Naive thymus-derived CD4-positive, alpha-beta T cell (primary cell): ENCODE data around the gene ANK3. TPM values are rescaled to one million over a fixed set of nuclear protein-coding genes. Genes with fewer than 3 reads are reported as not detected.
A peak's percentile ranks its signal among the peaks of the same experiment; 100 is the strongest.

Experiments used
- ATAC-seq: fragments of 150-1000 bp; cut with Tn5 transposase; 2 replicates; pipeline ENCODE4 v1.10.0; 2021; ENCODE audit warnings: mild to moderate bottlenecking, moderate library complexity
- CTCF ChIA-PET: fragments of 350-600 bp; sonication (Branson Sonifier 250); formaldehyde crosslinking; loops from one replicate; lab custom pipeline; 2021; ENCODE audit warnings: antibody characterized with exemption; lab: Charles Lee
- POLR2A ChIA-PET: fragments of 350-600 bp; sonication (Branson Sonifier 250); formaldehyde crosslinking; loops from one replicate; lab custom pipeline; 2021; ENCODE audit warnings: antibody characterized with exemption, inconsistent platforms; lab: Charles Lee
- DNase-seq, 9 donors: peaks; one replicate each; pipeline versions ENCODE4 v3.0.0 to v3.0.0-alpha.2; 2020 to 2022; ENCODE audit warnings: mixed read lengths in 1 of 9
- H3K27ac ChIP-seq: one replicate; pipeline ENCODE4 v1.7.0; 2013; ENCODE audit warnings: mild to moderate bottlenecking, low read depth, low read length, moderate library complexity
- H3K27me3 ChIP-seq, 2 donors: one replicate each; pipeline ENCODE4 v1.7.0; 2013; ENCODE audit warnings: low read length in 2 of 2, mild to moderate bottlenecking in 2 of 2, moderate library complexity in 2 of 2; ENCODE audit not compliant: control insufficient read depth in 2 of 2, insufficient read depth in 2 of 2
- H3K36me3 ChIP-seq, 3 experiments: 1 replicate in 2 of 3; 2 replicates in 1 of 3; pipeline ENCODE4 v1.7.0; 2013; ENCODE audit warnings: low read length in 3 of 3, mild to moderate bottlenecking in 3 of 3, moderate library complexity in 1 of 3; ENCODE audit not compliant: insufficient read depth in 3 of 3, control insufficient read depth in 2 of 3
- H3K4me1 ChIP-seq, 2 donors: one replicate each; pipeline ENCODE4 v1.7.0; 2013; ENCODE audit warnings: low read length in 2 of 2, mild to moderate bottlenecking in 2 of 2, moderate library complexity in 1 of 2; ENCODE audit not compliant: control insufficient read depth in 2 of 2, insufficient read depth in 2 of 2
- H3K4me3 ChIP-seq: 2 replicates; pipeline ENCODE4 v1.7.0; 2013; ENCODE audit warnings: mild to moderate bottlenecking, low read length
- H3K9me3 ChIP-seq, 3 experiments: 1 replicate in 2 of 3; 2 replicates in 1 of 3; pipeline ENCODE4 v1.7.0; 2013; ENCODE audit warnings: low read length in 3 of 3; ENCODE audit not compliant: control insufficient read depth in 2 of 3
- H3K27ac Mint-ChIP-seq, 9 donors: one replicate each; pipeline ENCODE4 v1.8.0; 2020 to 2022; ENCODE audit warnings: mixed read lengths in 9 of 9, mild to moderate bottlenecking in 8 of 9, moderate library complexity in 5 of 9, inconsistent platforms in 2 of 9
- H3K27me3 Mint-ChIP-seq, 5 donors: one replicate each; pipeline ENCODE4 v1.8.0; 2021 to 2022; ENCODE audit warnings: mixed read lengths in 5 of 5, mild to moderate bottlenecking in 1 of 5
- H3K36me3 Mint-ChIP-seq, 5 donors: one replicate each; pipeline ENCODE4 v1.8.0; 2020 to 2022; ENCODE audit warnings: mixed read lengths in 5 of 5, mild to moderate bottlenecking in 3 of 5, inconsistent platforms in 1 of 5
- H3K4me1 Mint-ChIP-seq, 7 donors: one replicate each; pipeline ENCODE4 v1.8.0; 2020 to 2022; ENCODE audit warnings: mixed read lengths in 7 of 7, mild to moderate bottlenecking in 3 of 7, inconsistent platforms in 1 of 7
- H3K4me3 Mint-ChIP-seq, 10 donors: one replicate each; pipeline ENCODE4 v1.8.0; 2020 to 2022; ENCODE audit warnings: mild to moderate bottlenecking in 10 of 10, mixed read lengths in 10 of 10, moderate library complexity in 6 of 10, inconsistent platforms in 2 of 10
- H3K9me3 Mint-ChIP-seq, 11 donors: one replicate each; pipeline ENCODE4 v1.8.0; 2020 to 2022; ENCODE audit warnings: mixed read lengths in 11 of 11, mild to moderate bottlenecking in 4 of 11, inconsistent platforms in 1 of 11, moderate library complexity in 1 of 11
- intact Hi-C, 2 donors: fragments of 100-400 bp; cut with micrococcal nuclease; formaldehyde crosslinking; loops; one replicate each; pipeline ENCODE4 v1.15.1; 2023
- polyA plus RNA-seq, 2 donors: library from polyadenylated mRNA; unstranded; fragments of 300-500 nt; fragmentation: Illumina TruSeq; gene quantifications; one replicate each; pipeline ENCODE4 v1.2.3, GENCODE V29; 2021
- total RNA-seq, 6 experiments: library from RNA in 5 of 6; stranded (reverse) in 5 of 6; gene quantifications; 1 replicate in 5 of 6; 2 replicates in 1 of 6; pipeline ENCODE4 v1.2.3 and lab custom pipeline; 2021 to 2026

The ANK3 gene
- total and polyA plus RNA-seq, 7 experiments from 2014 or later: 23.9 to 72.9 (median 61.4) TPM

DNA sequence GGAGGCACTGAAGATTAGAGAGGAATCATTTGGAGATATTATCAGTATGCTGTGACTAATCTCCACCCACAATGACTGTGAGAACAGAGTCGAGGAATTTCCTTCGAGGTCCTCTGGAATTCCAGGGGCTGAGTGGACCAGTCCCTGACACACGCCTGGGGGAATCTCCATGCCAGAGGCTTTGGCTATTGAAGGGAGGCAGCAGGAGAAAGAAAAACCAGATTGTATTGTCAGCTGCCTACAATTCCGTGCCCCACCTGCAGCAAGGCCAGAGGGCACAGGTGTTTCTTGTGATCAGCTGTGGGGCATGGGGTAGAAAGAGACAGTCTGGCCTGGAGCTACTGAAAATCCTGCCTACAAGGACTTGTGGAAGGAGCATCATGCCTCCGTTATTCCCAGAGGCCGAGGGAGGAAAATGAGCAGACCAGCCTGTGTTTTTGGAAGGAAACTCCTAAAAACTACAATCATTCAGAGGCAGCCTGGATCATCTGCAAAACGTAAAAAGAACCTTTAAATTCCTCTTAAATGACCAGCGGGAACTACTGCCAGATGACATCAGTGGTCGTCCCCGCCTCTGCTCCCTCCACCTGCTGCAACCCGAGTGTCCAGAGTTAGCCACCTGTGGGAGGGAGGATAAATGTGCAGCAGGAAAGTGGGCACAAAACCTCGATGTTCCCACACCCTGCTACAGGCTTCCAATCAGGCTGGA lies 25.4 kb upstream of the ANK3 start:
- Histone ChIP-seq H3K36me3 (no peaks in the 10 kb centered on the region), H3K4me1 (no peaks in the 10 kb centered on the region), H3K27me3 (no peaks in the 10 kb centered on the region), H3K4me3 (no peak overlapping the region), H3K9me3 (no peaks in the 10 kb centered on the region), H3K27ac (no peak overlapping the region)
- Mint-ChIP-seq H3K9me3 (peaks cover 0 to 2% (median 0%) of the 10 kb centered on the region in 11 donors), H3K27ac (peak overlapping the region in 1 of 9 donors; percentile 51), H3K4me1 (peaks cover 0 to 21% (median 4%) of the 10 kb centered on the region in 7 donors), H3K27me3 (no peaks in the 10 kb centered on the region), H3K4me3 (no peak overlapping the region), H3K36me3 (peaks cover 0 to 48% (median 17%) of the 10 kb centered on the region in 5 donors)
- DNase-seq (no peak), ATAC-seq (no peak)
- intact Hi-C loops: no loop called here
- POLR2A ChIA-PET: no interaction called here
- CTCF ChIA-PET: no interaction called here

DNA sequence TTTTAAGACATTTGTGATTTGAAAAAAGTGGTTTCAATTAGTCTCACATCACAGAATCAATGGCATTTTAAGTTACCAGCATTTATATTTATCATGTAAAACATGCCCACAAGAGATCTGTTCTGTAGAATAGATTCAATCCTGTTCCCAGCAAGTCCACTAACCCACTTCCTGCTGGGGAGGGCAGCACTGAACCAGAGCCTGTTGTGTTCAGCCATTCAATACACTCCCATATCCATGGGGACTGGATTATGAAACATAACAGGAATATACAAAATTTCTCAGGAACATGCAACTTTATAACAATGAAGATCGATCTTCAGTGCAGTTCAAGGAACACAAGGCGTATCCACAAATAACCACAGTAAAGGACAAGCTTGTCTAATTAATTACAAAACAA lies 24.4 kb upstream of the ANK3 start:
- ChIA-PET POLR2A (no interaction called here), CTCF (no interaction called here)
- DNase-seq: no peak
- Mint-ChIP-seq H3K27ac (no peak overlapping the region), H3K36me3 (peaks cover 0 to 55% (median 26%) of the 10 kb centered on the region in 5 donors), H3K4me3 (no peak overlapping the region), H3K27me3 (no peaks in the 10 kb centered on the region), H3K9me3 (peaks cover 0 to 2% (median 0%) of the 10 kb centered on the region in 11 donors), H3K4me1 (peaks cover 0 to 18% (median 6%) of the 10 kb centered on the region in 7 donors)
- Histone ChIP-seq H3K4me3 (no peak overlapping the region), H3K27ac (no peak overlapping the region), H3K36me3 (no peaks in the 10 kb centered on the region), H3K4me1 (no peaks in the 10 kb centered on the region), H3K9me3 (no peaks in the 10 kb centered on the region), H3K27me3 (no peaks in the 10 kb centered on the region)
- intact Hi-C loops: no loop called here
- ATAC-seq: no peak

- H3K27me3 ChIP-seq: no peaks in the 10 kb centered on the region
- H3K27ac ChIP-seq: no peak overlapping the region
- ATAC-seq (no peak), DNase-seq (no peak)
- H3K4me3 ChIP-seq: no peak overlapping the region
- Mint-ChIP-seq H3K27ac (no peak overlapping the region), H3K27me3 (no peaks in the 10 kb centered on the region), H3K9me3 (peaks cover 0 to 2% (median 0%) of the 10 kb centered on the region in 11 donors), H3K4me3 (no peak overlapping the region), H3K36me3 (peaks cover 0 to 60% (median 27%) of the 10 kb centered on the region in 5 donors), H3K4me1 (peaks cover 0 to 18% (median 6%) of the 10 kb centered on the region in 7 donors)
- intact Hi-C loops: no loop called here
- ChIA-PET CTCF (no interaction called here), POLR2A (no interaction called here)
- H3K36me3 ChIP-seq: no peaks in the 10 kb centered on the region
- no peaks in the 10 kb centered on the region for H3K9me3 ChIP-seq
- no peaks in the 10 kb centered on the region for H3K4me1 ChIP-seq
Observed at GRCh38 chr10:60413306-60414012, 23.8 kb upstream of the ANK3 start.

GRCh38 chr10:60410970-60411369 lies 21.3 kb upstream of the ANK3 start:
- ATAC-seq: no peak
- no peak overlapping the region for H3K4me3 ChIP-seq
- H3K4me1 ChIP-seq: no peaks in the 10 kb centered on the region
- ChIA-PET CTCF (no interaction called here), POLR2A (no interaction called here)
- peaks cover 0 to 2% (median 0%) of the 10 kb centered on the region in 11 donors for H3K9me3 Mint-ChIP-seq
- no peaks in the 10 kb centered on the region for H3K27me3 ChIP-seq
- peak overlapping the region in 1 of 9 donors; percentile 65 for H3K27ac Mint-ChIP-seq
- H3K36me3 ChIP-seq: no peaks in the 10 kb centered on the region
- no peaks in the 10 kb centered on the region for H3K9me3 ChIP-seq
- H3K27me3 Mint-ChIP-seq: no peaks in the 10 kb centered on the region
- intact Hi-C loops: no loop called here
- no peak overlapping the region for H3K27ac ChIP-seq
- H3K4me3 Mint-ChIP-seq: no peak overlapping the region
- peaks cover 0 to 47% (median 26%) of the 10 kb centered on the region in 5 donors for H3K36me3 Mint-ChIP-seq
- peaks cover 0 to 7% (median 4%) of the 10 kb centered on the region in 7 donors for H3K4me1 Mint-ChIP-seq
- DNase-seq: no peak

DNA sequence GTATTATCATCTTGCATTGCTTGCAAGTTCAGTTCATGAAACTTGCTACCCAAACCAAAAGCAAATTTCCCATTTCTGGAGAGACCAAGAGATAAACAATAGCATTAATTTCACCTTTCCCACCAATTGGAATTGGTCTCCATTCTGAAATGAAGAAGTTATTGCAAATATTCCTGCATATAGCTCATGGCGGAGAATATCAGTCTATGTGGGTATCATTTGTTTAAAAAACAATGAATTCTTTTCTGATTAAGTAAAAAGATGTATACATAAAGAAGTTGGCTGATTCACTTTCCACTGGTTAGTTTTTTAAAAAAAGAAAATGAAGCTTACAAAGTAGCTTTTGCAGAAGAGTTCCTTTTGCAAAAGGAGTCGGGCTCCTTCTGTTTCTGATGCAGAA lies 19.5 kb upstream of the ANK3 start:
- ChIA-PET POLR2A (no interaction called here), CTCF (no interaction called here)

DNA sequence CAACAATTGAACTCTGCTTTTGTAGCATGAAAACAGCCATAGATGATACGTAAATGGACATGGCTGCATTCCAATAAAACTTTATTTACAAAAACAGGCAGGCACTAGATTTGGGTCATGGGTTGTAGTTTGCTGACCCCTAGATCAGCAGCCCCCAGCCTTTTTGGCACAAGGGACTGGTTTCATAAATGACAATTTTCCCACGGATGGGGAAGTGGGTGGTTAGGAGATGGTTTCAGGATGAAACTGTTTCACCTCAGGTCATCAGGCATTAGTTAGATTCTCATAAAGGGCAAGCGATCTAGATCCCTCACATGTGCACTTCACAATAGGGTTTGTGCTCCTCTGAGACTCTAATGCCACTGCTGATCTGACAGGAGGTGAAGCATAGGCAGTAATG lies 16.5 kb upstream of the ANK3 start:
- DNase-seq (no peak), ATAC-seq (no peak)
- Histone ChIP-seq H3K36me3 (no peaks in the 10 kb centered on the region), H3K27me3 (no peaks in the 10 kb centered on the region), H3K27ac (no peak overlapping the region), H3K4me3 (no peak overlapping the region), H3K9me3 (no peaks in the 10 kb centered on the region), H3K4me1 (no peaks in the 10 kb centered on the region)
- ChIA-PET CTCF (no interaction called here), POLR2A (no interaction called here)
- Mint-ChIP-seq H3K4me3 (no peak overlapping the region), H3K27me3 (no peaks in the 10 kb centered on the region), H3K9me3 (peaks cover 0 to 5% (median 0%) of the 10 kb centered on the region in 11 donors), H3K36me3 (peaks cover 0 to 47% (median 17%) of the 10 kb centered on the region in 5 donors), H3K4me1 (peaks cover 0 to 15% (median 5%) of the 10 kb centered on the region in 7 donors), H3K27ac (no peak overlapping the region)
- intact Hi-C loops: no loop called here

More for the DNA sequence above, 19.5 kb upstream of the ANK3 start:
- H3K27ac Mint-ChIP-seq: no peak overlapping the region
- no peak overlapping the region for H3K4me3 ChIP-seq
- H3K36me3 Mint-ChIP-seq: peaks cover 0 to 55% (median 24%) of the 10 kb centered on the region in 5 donors
- no peak overlapping the region for H3K4me3 Mint-ChIP-seq
- no peak overlapping the region for H3K27ac ChIP-seq
- H3K9me3 ChIP-seq: no peaks in the 10 kb centered on the region
- no peak for ATAC-seq
- H3K27me3 ChIP-seq: no peaks in the 10 kb centered on the region
- intact Hi-C loops: no loop called here
- DNase-seq: no peak
- H3K27me3 Mint-ChIP-seq: no peaks in the 10 kb centered on the region
- H3K4me1 Mint-ChIP-seq: peaks cover 0 to 9% (median 5%) of the 10 kb centered on the region in 7 donors
- no peaks in the 10 kb centered on the region for H3K36me3 ChIP-seq
- no peaks in the 10 kb centered on the region for H3K4me1 ChIP-seq
- peaks cover 0 to 4% (median 0%) of the 10 kb centered on the region in 11 donors for H3K9me3 Mint-ChIP-seq
